Prostate gland (tissue), 2 donors: Measurements from ENCODE around the gene GGTLC3.
"Not testable (repeated sequence)": the region's sequence is repeated elsewhere in the genome, so short reads cannot be mapped to it uniquely, and the experiment has no call there.

Experiments used
- POLR2A ChIP-seq: fragments of 450-650 bp; IDR thresholded peaks from one replicate; pipeline ENCODE4 v1.6.1; 2016; ENCODE audit warnings: antibody characterized with exemption, mild to moderate bottlenecking
- POLR2AphosphoS5 ChIP-seq: sonication (generic); formaldehyde crosslinking; IDR thresholded peaks from one replicate; pipeline ENCODE4 v1.6.1; 2017; ENCODE audit warnings: antibody characterized with exemption
- TF ChIP-seq, protein P1 (sequence below), 4 experiments: fragments of 200-600 bp in 2 of 4; fragments of 450-650 bp in 2 of 4; sonication (generic) in 2 of 4; IDR thresholded peaks; 1 replicate in 3 of 4; 2 replicates in 1 of 4; pipeline ENCODE4 v1.5.1; 2016 to 2019; ENCODE audit warnings: antibody characterized with exemption in 4 of 4, mild to moderate bottlenecking in 2 of 4, moderate library complexity in 2 of 4

GRCh38 chr22:18529416-18530145, 11.6 kb upstream of the GGTLC3 start:
- TF ChIP-seq, protein P1, sequence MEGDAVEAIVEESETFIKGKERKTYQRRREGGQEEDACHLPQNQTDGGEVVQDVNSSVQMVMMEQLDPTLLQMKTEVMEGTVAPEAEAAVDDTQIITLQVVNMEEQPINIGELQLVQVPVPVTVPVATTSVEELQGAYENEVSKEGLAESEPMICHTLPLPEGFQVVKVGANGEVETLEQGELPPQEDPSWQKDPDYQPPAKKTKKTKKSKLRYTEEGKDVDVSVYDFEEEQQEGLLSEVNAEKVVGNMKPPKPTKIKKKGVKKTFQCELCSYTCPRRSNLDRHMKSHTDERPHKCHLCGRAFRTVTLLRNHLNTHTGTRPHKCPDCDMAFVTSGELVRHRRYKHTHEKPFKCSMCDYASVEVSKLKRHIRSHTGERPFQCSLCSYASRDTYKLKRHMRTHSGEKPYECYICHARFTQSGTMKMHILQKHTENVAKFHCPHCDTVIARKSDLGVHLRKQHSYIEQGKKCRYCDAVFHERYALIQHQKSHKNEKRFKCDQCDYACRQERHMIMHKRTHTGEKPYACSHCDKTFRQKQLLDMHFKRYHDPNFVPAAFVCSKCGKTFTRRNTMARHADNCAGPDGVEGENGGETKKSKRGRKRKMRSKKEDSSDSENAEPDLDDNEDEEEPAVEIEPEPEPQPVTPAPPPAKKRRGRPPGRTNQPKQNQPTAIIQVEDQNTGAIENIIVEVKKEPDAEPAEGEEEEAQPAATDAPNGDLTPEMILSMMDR (IDR thresholded peaks at IDR 0.05) = not testable (repeated sequence)
- not testable (repeated sequence) for TF ChIP-seq POLR2A, POLR2AphosphoS5
